UCSD-AML1 (cell line): ENCODE measurements around the gene TACO1.
A peak's percentile ranks its signal among the peaks of the same experiment; 100 is the strongest.

ENCODE experiments used
- DNase-seq: peaks from one replicate; lab custom pipeline; 2025; ENCODE audit not compliant: unreplicated experiment; lab: John Stamatoyannopoulos, UW

TACO1 gene

DNA sequence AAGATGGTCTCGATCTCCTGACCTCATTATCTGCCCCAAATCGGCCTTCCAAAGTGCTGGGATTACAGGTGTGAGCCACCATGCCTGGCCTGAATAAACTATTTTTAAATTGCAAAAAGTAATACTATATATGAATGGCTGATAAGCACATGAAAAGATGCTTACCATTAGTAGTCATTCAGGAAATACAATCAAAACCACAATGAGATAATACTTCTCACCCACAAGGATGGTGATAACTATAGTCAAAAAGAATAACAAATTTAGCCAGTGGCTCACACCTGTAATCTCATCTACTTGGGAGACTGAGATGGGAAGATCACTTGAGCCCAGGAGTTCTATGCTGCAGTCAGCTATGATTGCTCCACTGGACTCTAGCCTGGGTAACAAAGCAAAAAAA is 2.4 kb upstream of the TACO1 start:
- no peak for DNase-seq

- DNase-seq = no peak
These were observed 1.0 kb downstream of the TACO1 start for GRCh38 chr17:63601439-63602371.

- DNase-seq = no peak
These were observed 9.3 kb downstream of the TACO1 start for GRCh38 chr17:63609816-63610573.

DNA sequence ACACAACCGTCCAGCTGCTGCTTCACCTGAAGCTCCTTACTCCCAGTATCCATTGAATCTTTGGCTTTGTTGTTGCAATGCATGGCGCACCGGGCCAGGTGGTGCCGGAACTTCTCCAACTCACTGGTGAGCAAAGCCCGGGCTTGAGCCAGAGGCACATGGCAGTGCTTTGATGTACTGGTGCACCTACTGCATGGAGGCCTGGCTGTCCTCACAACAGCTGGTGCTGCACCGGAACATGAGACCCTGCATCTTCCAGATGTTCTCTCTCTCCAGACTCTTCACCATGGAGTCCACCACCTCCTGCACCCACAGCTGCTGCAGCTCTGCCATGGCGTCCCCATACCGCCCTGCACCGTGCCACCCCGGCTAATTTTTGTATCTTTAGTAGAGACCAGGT is 10.2 kb downstream of the TACO1 start:
- DNase-seq = no peak

- no peak for DNase-seq
These were observed 10.7 kb downstream of the TACO1 start for GRCh38 chr17:63611354-63611753.

- no peak for DNase-seq
These were observed 13.0 kb downstream of the TACO1 start for GRCh38 chr17:63613663-63614062.

DNA sequence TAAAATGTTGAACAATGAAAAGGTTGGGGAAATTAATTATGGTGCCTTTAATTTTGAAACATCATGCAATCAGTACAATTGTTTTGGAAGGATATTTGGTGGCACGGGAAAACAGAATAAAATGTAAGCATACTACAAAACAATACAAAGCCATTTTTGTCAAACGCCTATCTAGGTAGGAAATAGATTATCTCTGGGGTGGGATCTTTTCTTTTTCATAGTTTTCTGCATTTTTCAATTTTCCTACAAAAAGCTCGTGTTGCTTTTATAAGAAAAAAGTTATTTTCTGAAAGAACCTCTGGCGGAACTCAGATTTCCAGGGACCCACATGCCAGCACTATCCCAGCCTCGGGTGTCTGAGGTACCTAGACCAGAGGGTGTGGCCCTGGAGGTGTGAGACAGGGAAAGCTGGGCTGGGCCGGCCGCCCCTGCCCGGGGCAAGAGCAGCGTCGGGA is 20.6 kb downstream of the TACO1 start:
- DNase-seq = no peak

DNA sequence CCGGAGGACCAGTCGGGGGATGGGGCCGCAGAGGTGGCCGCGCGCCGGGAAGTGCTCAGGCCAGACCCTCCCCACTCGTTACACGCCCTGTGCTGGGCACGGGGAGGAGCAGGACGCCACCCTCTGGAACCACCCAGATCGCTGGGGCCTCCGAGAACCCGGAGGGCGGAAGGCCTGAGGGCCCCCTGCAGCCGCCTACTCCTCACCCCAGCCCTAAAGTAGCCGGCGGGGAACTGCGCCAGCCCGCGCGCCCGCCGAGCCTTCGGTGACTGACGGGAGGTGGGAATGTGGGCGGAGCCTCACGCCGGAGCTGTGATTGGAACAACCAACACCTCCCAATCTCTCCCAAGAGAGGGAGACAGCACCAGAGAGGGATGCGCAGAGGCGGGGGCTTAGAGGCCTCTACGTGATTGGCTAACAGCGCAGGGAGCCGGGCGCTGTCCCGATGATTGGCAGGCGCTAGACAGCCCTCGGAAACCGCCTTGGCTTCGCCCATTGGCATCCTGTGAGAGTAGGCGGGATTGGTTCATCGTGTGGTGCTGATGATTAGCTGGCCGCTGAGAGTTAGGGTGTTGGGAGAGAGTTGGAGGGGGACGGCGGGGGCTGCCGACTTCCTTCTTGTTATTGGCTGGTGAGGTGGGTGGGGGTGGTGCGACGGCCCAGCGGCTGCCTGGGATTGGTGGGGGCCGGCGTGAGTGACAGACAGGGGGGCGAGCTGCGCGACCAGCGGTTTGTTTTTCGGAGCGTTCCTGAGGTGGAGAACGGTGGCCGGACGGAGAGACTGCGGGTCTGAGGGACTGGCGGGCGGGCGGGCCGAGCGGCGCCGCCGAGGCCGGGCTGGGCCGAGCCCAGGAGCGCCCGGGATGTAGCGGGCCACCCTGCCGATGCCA is 21.2 kb downstream of the TACO1 start, which contains the start of gene MAP3K3:
MAP3K3 (plus strand) TSS at position 734 of the 890 bp plus-strand sequence. CDS start 343 bp downstream, outside the sequence.
- DNase-seq = peak; percentile 99

GRCh38 chr17:63622574-63623390 is 22.1 kb downstream of the TACO1 start:
- peak; percentile 69 for DNase-seq

DNA sequence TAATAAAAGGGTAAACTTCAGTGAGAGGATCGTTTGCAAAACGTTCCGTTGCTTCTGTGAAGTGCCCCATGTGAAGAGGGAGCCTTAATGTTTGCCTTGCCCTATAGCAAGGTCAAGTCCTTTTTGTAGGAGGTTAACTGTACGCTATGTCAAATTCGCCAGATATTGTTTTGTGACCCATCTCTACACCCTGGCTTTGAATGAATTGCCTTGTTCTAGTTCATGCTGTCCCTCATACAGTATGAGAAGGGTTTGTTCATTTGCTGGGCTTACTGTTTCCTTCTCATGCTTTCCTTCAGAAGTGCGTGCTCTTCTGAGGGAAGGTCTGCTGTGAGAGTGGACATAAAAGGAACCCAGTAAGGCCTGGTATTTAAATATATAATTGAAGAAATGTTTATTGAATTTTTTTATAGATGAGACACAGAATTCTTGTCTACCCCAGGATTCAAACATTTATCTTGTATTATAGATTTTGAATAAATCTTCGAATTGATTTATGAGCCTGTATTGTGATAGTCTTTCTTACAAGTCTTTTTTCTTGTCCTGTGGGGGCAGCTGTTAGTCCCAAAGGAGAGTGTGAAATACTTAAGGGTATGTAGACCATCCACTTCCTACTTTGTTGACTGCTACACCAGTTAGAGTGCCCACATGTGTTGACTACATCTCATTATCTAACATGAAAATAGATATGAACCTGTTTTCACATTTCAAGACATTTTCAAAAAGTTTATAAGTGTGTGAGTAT is 23.3 kb downstream of the TACO1 start:
- no peak for DNase-seq

DNA sequence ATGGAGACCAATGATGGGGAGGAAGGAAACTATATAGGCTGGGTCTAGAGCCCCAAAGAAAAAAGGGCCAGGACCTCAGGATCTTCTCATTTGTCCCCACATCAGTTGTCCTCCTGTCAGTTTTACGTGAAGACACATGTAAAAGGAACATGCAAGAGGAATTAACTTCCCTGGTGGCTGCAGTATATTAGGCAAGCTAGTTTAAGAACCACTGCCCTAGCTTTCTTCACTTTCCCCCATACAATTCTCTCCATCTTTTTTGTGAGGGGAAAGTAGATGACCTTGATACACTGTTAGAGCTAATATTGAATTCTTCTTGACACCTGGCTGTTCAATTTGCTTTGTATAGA is 23.8 kb downstream of the TACO1 start:
- DNase-seq = no peak

DNA sequence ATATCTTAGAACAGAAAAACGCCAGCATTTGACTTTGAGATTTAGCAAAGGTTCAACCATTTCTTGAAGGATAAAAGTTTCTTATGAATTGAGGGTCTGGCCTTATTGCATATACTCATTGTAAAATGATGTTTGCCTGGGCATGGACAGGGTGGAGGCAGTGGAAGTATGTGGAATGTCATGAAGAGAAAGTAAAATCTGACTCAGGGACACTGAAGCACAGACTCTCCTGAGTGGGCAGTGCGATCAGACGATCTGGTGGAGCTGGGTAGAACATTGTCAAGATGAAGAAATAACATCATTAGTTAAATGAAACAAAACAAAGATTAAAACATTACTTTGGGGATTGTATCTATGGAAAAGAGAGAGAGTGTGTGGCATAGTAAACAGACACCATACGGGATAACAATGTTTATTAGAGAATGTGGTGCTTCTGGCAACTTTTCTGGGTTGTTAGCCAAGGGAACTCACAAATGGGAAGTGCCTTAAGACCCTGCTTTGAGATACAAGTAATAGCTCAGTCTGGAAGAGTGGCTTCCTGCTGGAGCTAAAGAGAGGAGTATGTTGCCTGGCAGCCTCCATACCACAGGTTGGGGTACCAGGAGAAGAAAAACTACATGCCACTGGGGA is 26.0 kb downstream of the TACO1 start:
- DNase-seq = no peak

DNA sequence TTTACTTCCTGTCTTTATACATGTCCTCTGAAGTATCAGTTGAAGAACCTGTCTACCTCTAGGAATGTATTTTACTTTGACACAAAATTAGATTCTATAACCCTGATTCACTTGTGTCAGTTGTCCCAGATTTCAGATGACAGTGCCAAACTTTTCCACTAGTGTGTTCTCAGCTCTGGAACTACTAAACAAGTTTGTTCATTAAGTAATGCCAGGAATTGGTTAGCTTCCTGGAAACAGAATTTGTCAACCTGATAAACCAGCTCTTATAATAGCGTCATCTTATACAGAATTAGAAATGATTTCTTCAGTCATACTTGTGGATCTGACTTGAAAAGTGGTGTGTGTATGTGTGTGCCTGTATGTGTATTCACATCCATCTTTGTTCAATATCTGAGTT is 28.9 kb downstream of the TACO1 start:
- DNase-seq = no peak

DNA sequence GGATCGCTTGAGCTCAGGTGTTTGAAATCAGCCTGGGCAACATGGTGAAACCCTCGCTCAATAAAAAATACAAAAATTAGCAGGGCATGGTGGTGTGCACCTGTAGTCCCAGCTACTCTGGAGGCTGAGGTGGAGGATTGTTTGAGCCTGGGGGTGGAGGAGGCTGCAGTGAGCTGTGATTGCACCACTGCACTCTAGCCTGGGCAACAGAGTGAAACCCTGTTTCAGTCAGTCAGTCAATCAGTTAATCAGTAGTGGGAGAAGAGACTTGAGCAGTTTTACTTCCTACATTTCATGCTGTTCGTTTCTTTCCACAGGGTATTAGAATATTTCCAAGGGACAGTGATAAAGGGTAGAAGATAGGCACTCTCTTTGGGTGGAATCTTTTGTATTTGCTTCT is 30.4 kb downstream of the TACO1 start:
- DNase-seq = no peak

- no peak for DNase-seq
These were observed 30.9 kb downstream of the TACO1 start for GRCh38 chr17:63631626-63632025.

DNA sequence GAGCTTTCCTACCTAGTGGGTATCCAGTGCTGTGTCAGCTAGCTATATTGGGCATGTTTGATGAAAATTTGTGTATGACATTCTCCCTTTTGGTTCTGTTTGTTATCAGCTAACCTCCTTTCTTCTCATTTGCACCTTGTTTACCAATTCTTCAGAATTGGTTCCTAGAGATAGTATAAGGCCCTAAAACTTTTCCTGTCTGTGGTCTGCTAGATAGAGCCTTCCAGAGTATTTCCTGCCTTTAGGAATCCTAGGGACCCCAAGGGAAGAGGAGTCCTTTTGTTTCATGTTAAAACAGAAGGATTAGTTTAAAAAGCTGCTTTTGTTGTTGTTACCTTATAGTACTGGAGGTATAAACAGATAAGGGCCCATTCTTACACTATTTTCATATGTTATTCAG is 33.0 kb downstream of the TACO1 start:
- DNase-seq = no peak

DNA sequence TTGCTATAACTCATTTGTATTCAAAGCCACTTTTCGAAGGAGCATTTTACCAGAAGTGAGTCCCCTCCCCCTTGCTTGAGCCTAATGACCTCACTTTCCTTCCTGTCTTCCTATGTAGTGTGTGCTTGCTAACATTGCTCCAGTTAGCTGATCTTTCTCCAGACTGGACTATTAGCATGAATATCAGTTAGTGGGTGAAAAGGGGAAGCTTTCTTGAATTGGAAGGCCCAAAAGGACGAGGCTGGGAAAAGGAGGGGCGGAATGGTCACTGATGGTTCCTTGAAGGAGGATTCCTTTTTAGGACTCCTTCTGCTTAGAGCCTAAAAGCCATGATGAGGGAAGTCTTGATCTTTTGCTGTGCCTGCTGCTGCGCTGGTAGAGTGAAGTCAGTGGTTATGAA is 33.5 kb downstream of the TACO1 start:
- DNase-seq = peak; percentile 39

DNA sequence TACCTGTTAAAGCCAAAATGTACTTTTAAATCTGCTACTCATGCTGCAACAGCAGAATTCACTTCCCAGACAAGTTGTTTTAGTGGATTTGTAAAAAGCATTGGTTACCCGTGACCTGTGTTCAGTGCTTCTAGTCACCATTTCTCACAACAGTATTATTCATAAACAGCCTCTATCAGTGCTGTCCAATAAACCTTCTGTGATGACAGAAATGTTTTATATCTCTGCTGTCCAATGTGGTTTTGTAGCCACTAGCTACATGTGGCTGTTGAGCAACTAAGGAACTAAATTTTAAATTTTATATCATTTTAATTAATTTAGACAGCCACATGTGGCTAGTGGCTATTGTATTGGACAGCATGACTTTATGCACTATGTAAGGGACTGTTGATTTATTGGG is 34.1 kb downstream of the TACO1 start:
- no peak for DNase-seq

- DNase-seq = no peak
These were observed 34.6 kb downstream of the TACO1 start for GRCh38 chr17:63635290-63635689.
